ENCODE results near the gene SNCG.
"Not testable (repeated sequence)": the region's sequence is repeated elsewhere in the genome, so short reads cannot be mapped to it uniquely, and the experiment has no call there.

SNCG gene

GRCh38 chr10:86978457-86978856, 20.1 kb downstream of the SNCG start:
- DNase-seq (ENCODE audit: low read depth), result not testable (repeated sequence)

GRCh38 chr10:86979296-86979818, 21.0 kb downstream of the SNCG start:
- DNase-seq (ENCODE audit: low read depth), result no peak

GRCh38 chr10:86979977-86980448, 21.6 kb downstream of the SNCG start:
- no peak for DNase-seq (ENCODE audit: low read depth)

GRCh38 chr10:86981020-86981419, 22.6 kb downstream of the SNCG start:
- DNase-seq (ENCODE audit: low read depth), result not testable (repeated sequence)

GRCh38 chr10:86981716-86982115, 23.3 kb downstream of the SNCG start:
- DNase-seq (ENCODE audit: low read depth), result no peak

- DNase-seq (ENCODE audit: low read depth), result not testable (repeated sequence)
Measured at GRCh38 chr10:86984498-86984897, 26.1 kb downstream of the SNCG start.

- DNase-seq (ENCODE audit: low read depth), result no peak
Measured at GRCh38 chr10:86988520-86988919, 30.1 kb downstream of the SNCG start.

GRCh38 chr10:86991362-86991761, 33.0 kb downstream of the SNCG start:
- not testable (repeated sequence) for DNase-seq (ENCODE audit: low read depth)

GRCh38 chr10:86992456-86992855, 34.1 kb downstream of the SNCG start:
- no peak for DNase-seq (ENCODE audit: low read depth)

- DNase-seq (ENCODE audit: low read depth), result no peak
Measured at GRCh38 chr10:86992929-86993328, 34.5 kb downstream of the SNCG start.

- not testable (repeated sequence) for DNase-seq (ENCODE audit: low read depth)
Measured at GRCh38 chr10:86999802-87000403, 41.5 kb downstream of the SNCG start.

GRCh38 chr10:87000491-87000890, 42.1 kb downstream of the SNCG start:
- DNase-seq (ENCODE audit: low read depth), result peak; percentile 26

- DNase-seq (ENCODE audit: low read depth), result peak; percentile 39
Measured at GRCh38 chr10:87007124-87007523, 48.7 kb downstream of the SNCG start.

- DNase-seq (ENCODE audit: low read depth), result not testable (repeated sequence)
Measured at GRCh38 chr10:87007674-87008073, 49.3 kb downstream of the SNCG start.

- not testable (repeated sequence) for DNase-seq (ENCODE audit: low read depth)
Measured at GRCh38 chr10:87008303-87008702, 49.9 kb downstream of the SNCG start.

GRCh38 chr10:87009134-87009696, 50.8 kb downstream of the SNCG start:
- not testable (repeated sequence) for DNase-seq (ENCODE audit: low read depth)

Data from amniotic epithelial cell (primary cell).